HL-60 (cell line): ENCODE results near the gene CIB2.
A peak's percentile ranks its signal among the peaks of the same experiment; 100 is the strongest.

Experiments
- DNase-seq, 2 experiments: peaks; one replicate each; pipeline ENCODE4 v3.0.0-alpha.2; 2010 to 2020; ENCODE audit warnings: low read depth in 1 of 2, low spot score in 1 of 2
- H3K27ac ChIP-seq: fragments of 250-450 bp; sonication (Bioruptor Pico); replicated peaks from 2 replicates; pipeline ENCODE4 v1.5.1; 2020; ENCODE audit warnings: mild to moderate bottlenecking, moderate library complexity
- H3K27me3 ChIP-seq: fragments of 250-450 bp; sonication (Bioruptor Pico); 2 replicates; pipeline ENCODE4 v1.5.1; 2021; ENCODE audit warnings: mild to moderate bottlenecking, moderate library complexity; ENCODE audit not compliant: insufficient read depth, poor library complexity, severe bottlenecking
- H3K4me3 ChIP-seq: replicated peaks from 2 replicates; pipeline ENCODE4 v1.5.1; 2011; ENCODE audit warnings: mild to moderate bottlenecking, control low read depth, low read length; ENCODE audit not compliant: insufficient read depth
- GABPA ChIP-seq: IDR thresholded peaks from 2 replicates; pipeline ENCODE4 v1.6.1; 2012; ENCODE audit warnings: low read depth
- POLR2AphosphoS5 ChIP-seq: IDR thresholded peaks from 2 replicates; pipeline ENCODE4 v1.6.1; 2012; ENCODE audit warnings: low read depth
- SPI1 ChIP-seq: IDR thresholded peaks from 2 replicates; pipeline ENCODE4 v1.6.1; 2012; ENCODE audit warnings: low read depth, mild to moderate bottlenecking, borderline replicate concordance
- TF ChIP-seq, protein P1 (sequence below): IDR thresholded peaks from one replicate; pipeline ENCODE4 v1.5.1; 2011; ENCODE audit warnings: low read length, control low read depth, inconsistent platforms; ENCODE audit not compliant: insufficient read depth
- TF ChIP-seq, protein P2 (sequence below): IDR thresholded peaks from 2 replicates; pipeline ENCODE4 v1.6.1; 2012; ENCODE audit warnings: low read depth; ENCODE audit not compliant: insufficient replicate concordance

Gene CIB2

DNA sequence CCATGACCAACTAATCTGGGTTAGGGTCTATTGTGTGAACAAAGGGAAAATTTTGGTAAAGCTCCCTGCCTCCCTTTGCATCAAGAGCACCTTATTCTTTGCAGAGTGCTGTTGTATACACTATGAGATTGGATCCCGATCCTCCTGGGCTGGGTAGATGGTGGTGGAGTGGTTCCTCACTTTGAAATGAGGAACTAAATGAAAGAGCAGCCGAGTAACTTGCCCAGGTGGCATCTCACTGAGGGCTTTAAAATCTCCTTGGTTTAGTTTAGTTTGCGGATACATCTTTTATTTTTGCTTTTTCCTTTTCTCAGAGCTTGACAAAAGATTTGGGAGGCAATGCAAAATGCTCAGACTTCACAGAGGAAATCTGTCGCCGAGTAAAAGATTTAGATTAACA, 37.4 kb upstream of the CIB2 start:
- peak in 1 of 2 experiments; percentile 53 for DNase-seq
- no peak overlapping the region for H3K4me3 ChIP-seq

DNA sequence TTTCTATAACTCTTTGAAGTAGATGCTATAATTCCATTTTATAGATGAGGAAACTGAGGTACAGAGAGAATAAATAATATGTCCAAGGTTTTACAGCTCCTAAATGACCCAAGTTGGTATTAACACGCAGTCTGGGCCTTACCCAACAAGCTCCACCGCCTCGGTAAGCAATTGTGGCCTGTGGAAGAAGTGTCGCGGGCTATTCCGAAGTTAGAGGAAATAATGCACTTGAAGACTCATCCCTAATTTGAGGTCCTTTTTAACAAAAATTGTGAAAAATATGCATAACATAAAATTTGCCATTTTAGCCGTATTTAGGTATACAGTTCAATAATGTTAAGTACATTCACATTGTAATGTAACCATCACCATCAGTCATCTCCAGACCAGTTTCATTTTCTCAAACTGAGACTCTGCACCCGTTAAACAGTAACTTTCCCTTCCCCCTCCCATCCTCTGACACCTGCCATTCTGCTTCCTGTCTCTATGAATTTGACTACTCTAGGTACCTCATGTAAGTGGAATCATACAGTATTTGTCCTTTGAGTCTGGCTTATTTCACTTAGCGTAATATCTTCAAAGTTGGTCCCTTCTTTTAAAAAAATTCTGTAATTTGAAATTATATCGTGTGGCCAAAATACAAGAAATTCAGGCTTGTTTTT, 36.1 kb upstream of the CIB2 start:
- no peak for DNase-seq
- no peaks in the 10 kb centered on the region for H3K27me3 ChIP-seq
- TF ChIP-seq, protein P1, sequence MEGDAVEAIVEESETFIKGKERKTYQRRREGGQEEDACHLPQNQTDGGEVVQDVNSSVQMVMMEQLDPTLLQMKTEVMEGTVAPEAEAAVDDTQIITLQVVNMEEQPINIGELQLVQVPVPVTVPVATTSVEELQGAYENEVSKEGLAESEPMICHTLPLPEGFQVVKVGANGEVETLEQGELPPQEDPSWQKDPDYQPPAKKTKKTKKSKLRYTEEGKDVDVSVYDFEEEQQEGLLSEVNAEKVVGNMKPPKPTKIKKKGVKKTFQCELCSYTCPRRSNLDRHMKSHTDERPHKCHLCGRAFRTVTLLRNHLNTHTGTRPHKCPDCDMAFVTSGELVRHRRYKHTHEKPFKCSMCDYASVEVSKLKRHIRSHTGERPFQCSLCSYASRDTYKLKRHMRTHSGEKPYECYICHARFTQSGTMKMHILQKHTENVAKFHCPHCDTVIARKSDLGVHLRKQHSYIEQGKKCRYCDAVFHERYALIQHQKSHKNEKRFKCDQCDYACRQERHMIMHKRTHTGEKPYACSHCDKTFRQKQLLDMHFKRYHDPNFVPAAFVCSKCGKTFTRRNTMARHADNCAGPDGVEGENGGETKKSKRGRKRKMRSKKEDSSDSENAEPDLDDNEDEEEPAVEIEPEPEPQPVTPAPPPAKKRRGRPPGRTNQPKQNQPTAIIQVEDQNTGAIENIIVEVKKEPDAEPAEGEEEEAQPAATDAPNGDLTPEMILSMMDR, result no peak
- no peak for TF ChIP-seq POLR2AphosphoS5
- no peak overlapping the region for H3K4me3 ChIP-seq
- no peak overlapping the region for H3K27ac ChIP-seq

More for the DNA sequence above, 37.4 kb upstream of the CIB2 start:
- H3K27ac ChIP-seq, result no peak overlapping the region
- TF ChIP-seq POLR2AphosphoS5 (no peak), SPI1 (no peak), GABPA (no peak)
- TF ChIP-seq, protein P1, result no peak
- TF ChIP-seq, protein P2, sequence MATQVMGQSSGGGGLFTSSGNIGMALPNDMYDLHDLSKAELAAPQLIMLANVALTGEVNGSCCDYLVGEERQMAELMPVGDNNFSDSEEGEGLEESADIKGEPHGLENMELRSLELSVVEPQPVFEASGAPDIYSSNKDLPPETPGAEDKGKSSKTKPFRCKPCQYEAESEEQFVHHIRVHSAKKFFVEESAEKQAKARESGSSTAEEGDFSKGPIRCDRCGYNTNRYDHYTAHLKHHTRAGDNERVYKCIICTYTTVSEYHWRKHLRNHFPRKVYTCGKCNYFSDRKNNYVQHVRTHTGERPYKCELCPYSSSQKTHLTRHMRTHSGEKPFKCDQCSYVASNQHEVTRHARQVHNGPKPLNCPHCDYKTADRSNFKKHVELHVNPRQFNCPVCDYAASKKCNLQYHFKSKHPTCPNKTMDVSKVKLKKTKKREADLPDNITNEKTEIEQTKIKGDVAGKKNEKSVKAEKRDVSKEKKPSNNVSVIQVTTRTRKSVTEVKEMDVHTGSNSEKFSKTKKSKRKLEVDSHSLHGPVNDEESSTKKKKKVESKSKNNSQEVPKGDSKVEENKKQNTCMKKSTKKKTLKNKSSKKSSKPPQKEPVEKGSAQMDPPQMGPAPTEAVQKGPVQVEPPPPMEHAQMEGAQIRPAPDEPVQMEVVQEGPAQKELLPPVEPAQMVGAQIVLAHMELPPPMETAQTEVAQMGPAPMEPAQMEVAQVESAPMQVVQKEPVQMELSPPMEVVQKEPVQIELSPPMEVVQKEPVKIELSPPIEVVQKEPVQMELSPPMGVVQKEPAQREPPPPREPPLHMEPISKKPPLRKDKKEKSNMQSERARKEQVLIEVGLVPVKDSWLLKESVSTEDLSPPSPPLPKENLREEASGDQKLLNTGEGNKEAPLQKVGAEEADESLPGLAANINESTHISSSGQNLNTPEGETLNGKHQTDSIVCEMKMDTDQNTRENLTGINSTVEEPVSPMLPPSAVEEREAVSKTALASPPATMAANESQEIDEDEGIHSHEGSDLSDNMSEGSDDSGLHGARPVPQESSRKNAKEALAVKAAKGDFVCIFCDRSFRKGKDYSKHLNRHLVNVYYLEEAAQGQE, result no peak
- no peaks in the 10 kb centered on the region for H3K27me3 ChIP-seq

DNA sequence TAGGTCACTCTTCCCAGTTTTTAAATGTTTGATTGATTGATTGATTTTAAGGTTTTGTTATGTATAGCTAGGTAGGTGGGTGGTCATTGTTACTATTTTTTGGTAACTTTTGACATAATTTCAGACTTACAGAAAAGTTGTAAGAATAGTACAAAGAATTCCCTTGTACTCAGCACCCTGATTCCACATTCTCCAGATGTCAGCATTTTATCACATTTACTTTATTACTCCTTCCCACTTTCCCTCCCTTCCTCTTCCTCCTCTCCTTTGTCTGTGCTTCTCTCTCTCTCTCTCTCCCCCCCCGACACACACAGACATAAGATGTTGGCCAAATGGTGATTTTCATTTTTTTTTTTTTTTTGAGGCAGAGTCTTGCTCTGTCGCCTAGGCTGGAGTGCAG, 32.8 kb upstream of the CIB2 start:
- no peak for DNase-seq
- TF ChIP-seq, protein P1, result no peak
- TF ChIP-seq GABPA (no peak), SPI1 (no peak), POLR2AphosphoS5 (no peak)
- TF ChIP-seq, protein P2, result no peak
- no peaks in the 10 kb centered on the region for H3K27me3 ChIP-seq

DNA sequence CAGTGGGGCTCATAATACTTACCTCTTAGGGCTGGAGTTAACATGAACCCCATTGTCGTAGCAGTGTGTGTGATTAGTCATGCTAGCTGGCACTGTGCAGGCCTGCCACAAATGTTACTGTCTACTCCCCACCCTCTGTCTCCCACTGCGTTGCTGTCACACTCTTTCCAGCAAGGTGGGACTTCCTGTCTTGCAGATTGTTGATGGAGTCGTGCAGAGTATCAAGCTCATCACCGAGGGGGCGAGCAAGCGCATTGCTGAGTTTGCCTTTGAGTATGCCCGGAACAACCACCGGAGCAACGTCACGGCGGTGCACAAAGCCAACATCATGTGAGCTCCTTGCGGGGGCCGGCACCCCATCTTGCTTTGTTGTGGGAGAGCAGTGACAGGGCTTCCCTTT, 30.8 kb upstream of the CIB2 start:
- no peak for TF ChIP-seq SPI1
- TF ChIP-seq GABPA, result no peak
- TF ChIP-seq, protein P2, result no peak
- no peak for TF ChIP-seq POLR2AphosphoS5
- TF ChIP-seq, protein P1, result no peak
- H3K27me3 ChIP-seq, result no peaks in the 10 kb centered on the region
- DNase-seq, result no peak
- H3K4me3 ChIP-seq, result no peak overlapping the region
- no peak overlapping the region for H3K27ac ChIP-seq

More for the DNA sequence above, 32.8 kb upstream of the CIB2 start:
- Histone ChIP-seq H3K27ac (no peak overlapping the region), H3K4me3 (no peak overlapping the region)
